GM21737 (cell line): ENCODE measurements around the gene USP6.
"Not testable (repeated sequence)": the region's sequence is repeated elsewhere in the genome, so short reads cannot be mapped to it uniquely, and the experiment has no call there.

Experiments
- ATAC-seq: cut with Tn5 transposase; IDR thresholded peaks from one replicate; pipeline ENCODE4 v1.9.1; 2021; ENCODE audit warnings: mild to moderate bottlenecking, moderate library complexity; ENCODE audit not compliant: unreplicated experiment

The USP6 gene

DNA sequence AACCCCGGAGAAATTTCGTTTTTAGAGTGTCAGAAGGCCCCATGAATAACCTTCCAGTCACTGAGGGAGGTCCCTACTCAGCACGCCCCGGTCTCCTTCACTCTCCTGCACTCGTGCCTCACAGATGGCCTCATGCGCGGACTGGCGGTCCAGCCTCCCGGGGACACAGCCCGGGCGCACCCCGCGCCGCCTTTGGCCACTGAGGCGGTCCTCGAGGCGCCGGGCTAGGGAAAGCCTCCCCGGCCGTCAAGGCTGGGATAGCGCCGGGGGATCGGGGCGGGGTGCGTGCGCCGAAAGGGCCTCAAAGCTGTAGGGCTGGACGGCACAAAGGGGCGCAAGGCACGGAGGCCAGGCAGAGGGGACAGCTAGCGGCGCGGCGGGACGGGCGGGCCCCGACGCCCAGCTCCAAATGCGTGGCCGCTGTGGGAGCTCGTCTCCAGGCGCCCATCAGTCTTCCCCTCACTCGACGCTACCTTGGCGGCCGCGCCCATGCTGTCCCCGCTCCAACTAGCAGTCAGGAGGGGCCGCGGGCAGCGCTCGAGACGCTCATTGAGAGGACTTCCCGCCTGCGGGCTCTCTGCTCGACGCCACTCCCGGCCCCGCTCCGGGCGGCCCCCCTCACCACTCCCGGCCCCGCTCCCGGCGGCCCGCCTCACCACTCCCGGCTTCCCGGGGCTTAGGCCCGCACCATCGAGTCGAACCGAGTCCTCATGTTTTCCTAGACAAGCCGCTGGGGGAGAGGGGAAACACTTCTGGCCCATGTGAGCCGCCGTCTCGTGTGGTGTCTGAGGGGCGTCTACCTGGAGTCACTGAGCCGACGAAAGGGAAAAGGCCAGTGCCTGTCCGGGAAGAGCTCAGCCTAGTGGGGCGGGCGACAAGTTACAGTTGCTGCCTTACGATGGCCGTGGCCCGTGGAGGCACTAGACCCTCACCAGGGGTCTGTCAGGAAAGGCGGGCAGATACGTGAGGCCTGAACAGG lies at the start of gene USP6:
Gene USP6 (plus strand): TSS at position 360 of the 979 bp plus-strand sequence. CDS start 14,336 bp downstream, outside the sequence.
- no peak for ATAC-seq

DNA sequence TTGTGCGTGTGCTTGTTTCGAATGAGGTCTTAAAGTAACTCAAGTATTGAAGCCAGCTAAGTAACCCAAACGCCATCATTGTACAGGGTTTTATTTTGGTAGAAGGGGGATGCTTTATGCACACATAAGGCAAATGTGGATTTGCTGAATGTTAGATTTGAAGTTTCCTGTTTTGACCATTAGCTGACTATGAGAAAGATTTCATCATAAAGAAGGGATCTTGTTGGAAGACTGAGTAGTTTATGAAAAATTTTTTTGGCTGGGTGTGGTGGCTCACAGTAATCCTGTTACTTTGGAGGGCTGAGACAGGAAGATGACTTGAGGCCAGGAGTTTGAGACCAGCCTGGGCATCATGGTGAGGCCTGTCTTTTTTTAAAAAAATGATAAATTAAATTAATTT lies 47.6 kb upstream of the USP6 start:
- no peak for ATAC-seq

DNA sequence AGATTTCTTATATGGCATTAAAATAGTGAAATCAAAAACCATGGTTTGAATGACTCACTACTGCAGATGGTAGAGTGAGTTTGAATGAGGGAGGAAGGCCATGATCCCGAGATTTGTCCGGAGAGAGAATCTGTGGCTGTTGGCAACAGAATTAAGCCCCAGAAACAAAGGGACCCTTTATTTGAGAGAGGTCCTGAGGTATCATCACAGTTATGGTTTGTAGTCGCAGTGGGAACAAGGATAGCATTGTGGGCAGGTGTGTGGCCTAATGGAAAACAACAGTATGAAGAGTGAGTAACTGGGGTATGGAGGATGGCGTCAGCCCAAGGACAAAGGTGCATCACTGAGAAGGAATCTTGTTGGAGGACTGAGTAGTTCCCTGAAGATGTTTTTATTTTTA lies 46.1 kb upstream of the USP6 start:
- ATAC-seq: no peak

DNA sequence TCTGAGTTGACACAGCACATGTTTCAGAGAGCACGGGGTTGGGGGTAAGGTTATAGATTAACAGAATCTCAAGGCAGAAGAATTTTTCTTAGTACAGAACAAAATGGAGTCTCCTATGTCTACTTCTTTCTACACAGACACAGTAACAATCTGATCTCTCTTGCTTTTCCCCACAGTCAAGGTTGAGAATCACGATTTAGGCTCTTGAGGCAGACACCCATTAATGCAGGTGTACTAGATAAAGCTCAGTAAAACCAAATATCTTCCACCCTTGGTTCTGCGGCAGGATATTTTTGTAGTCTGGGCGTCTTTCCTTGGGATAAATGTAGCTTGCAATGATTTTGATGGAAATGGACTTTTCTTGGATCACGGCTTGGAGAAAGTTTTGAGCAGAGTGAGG lies 40.4 kb upstream of the USP6 start:
- ATAC-seq: not testable (repeated sequence)

DNA sequence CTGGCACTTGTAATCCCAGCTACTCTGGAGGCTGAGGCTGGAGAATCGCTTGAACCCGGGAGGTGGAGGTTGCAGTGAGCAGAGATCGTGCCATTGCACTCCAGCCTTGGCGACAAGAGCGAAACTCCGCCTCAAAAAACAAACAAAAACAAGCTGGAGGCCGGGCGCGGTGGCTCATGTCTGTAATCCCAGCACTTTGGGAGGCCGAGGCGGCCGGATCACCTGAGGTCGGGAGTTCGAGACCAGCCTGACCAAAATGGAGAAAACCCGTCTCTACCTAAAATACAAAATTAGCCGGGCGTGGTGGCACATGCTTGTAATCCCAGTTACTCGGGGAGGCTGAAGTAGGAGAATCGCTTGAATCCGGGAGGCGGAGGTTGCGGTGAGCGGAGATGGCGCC lies 38.6 kb upstream of the USP6 start:
- ATAC-seq: not testable (repeated sequence)

DNA sequence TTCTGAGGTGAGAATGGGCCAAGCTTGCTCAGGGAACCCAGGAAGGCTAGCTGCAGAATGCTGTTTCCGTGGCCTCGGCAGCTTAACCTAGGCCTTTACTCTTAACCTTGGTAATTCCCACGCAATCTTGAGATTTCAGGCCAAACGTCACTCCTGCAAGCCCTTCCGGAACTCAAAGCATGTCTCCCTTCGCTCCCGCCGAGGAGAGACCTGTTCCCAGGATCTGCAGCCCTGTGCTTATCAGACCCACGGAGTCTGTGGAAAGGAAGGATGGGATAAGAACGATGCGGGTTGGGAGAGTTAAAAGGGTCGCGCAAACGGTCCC lies 38.1 kb upstream of the USP6 start:
- ATAC-seq: no peak

DNA sequence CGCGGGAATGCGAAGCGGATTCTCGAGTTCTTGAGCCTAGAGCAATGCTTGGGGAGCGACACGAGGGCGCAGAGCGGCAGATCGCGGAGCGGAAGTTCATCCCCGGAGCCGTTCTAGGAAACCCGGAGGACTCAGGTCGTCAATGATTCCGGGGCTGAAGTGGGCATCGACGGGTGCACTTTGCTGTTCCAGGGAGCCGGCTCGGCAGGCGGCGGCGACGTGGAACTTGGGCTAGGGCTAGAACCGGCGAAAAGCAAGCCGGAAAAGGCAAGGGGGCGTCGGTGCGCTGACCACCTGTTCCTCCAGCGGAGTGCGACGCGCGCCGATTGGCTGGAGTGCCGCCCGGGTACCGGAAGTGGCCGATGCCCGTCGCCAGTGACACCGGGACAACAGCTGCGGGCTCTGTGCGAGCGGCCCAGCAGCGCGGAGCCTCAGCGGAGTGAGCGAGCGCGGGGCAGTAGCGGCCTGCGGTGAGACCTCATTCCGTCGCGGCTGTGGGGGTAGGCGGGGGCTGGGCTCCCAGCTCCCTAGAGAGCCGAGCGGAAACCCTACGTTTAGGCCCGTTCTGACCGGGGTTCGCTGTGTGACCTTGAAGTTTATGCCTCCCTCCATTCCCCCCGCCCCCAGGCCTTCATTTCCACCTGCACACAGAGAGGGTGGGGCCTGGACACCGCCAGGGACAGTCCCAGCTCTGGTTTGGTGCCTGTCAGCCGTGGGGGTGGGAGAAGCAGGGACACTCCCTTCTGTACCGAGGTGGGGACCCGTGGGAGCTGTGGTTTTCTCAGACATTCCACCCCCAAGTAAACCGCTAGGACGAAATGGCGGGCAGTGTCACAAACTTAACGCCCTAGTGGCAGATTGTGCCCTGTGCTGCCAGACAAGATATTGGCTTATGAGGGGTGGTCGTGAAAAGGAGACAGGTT lies 37.5 kb upstream of the USP6 start, which contains the start of gene ZFP3:
Gene ZFP3 (plus strand): TSS at position 362 of the 923 bp plus-strand sequence. CDS start 13,038 bp downstream, outside the sequence.
- peak; percentile 78 for ATAC-seq

DNA sequence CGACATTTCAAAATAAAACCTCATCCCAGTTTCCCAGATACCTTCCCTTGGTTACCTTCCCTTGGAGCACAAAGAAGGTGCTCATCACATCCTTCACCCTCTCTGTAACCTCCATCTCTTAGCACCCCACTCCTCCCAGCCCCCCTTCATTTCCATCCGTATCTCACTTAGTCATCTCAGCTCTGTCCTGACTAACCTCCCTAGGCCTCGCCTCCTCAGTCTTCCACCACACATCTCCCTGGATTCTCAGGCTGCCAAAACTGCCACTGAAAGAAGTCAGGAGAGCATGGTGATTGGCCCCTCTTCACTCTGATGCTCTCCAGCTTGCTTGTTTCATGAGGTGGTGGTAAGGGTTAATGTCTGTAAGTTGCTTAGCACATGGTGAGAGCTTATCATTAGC lies 35.2 kb upstream of the USP6 start:
- ATAC-seq: no peak

DNA sequence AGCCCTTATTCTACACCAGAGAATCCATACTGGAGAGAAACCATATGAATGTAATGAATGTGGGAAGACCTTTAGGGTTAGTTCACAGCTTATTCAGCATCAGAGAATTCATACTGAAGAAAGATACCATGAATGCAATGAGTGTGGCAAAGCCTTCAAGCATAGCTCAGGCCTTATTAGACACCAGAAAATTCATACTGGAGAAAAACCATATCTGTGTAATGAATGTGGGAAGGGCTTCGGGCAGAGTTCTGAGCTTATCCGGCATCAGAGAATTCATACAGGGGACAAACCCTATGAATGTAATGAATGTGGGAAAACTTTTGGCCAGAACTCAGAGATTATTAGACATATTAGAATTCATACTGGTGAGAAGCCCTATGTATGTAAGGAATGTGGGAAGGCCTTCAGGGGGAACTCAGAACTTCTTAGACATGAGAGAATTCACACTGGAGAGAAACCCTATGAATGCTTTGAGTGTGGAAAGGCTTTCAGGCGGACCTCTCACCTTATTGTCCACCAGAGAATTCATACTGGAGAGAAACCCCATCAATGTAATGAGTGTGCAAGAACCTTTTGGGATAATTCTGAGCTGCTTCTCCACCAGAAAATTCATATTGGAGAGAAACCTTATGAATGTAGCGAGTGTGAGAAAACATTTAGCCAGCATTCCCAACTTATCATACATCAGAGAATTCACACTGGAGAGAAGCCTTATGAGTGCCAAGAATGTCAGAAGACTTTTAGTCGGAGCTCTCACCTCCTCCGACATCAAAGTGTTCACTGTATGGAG lies 23.4 kb upstream of the USP6 start:
- ATAC-seq: no peak

DNA sequence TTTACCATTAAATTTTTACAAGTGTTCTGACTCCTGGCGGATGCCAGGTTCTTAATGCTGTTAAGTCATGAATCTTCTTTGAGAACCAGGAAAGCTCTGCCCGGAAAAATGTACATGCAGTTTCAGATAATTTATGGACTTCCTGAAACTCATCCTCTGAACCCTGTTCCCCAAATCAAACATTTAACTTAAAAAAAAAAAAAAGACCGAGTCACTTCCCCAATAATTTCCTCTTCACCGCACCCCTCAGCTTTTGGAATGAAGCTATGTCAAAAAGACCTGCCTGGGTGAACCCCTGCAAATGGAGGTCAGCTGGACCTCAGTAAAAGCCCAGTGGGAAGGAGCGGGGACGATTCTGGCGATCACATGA lies 19.1 kb upstream of the USP6 start:
- no peak for ATAC-seq

DNA sequence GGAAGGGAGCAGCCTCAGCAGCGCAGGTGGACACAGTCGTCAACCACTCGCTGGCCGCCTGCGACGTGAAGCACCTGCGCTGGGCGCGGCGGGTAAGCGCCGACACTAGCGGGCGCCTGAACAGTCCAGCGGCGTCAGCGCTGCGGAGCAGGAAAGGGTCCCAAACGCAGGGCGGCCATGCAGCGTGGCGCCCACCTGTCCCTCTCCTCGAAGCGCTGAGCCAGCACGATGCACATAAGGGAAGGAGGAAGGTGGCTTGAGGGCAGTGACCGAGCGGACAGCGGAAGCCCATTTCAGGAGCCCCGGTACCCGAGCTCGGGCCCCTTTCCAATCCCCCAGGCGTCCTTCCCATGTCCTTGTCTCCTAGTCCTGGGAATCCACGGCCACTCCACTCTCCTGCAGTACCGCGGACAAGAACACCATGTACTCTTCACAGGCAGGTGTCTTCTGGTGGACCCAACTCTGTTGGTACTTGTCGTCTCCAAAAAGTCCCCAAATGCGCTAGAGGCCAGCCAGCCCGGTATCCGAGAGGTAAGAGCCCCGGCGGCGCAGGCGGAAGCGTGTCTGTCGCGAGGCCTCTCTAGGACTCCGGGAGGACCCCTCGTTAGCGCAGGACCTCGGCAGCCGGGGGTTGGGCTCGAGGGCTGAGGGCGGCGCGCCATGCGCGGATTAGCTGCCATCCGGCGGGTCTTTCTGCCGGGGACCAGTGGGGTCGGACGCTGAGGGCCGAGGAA lies 18.6 kb upstream of the USP6 start:
- ATAC-seq: no peak

DNA sequence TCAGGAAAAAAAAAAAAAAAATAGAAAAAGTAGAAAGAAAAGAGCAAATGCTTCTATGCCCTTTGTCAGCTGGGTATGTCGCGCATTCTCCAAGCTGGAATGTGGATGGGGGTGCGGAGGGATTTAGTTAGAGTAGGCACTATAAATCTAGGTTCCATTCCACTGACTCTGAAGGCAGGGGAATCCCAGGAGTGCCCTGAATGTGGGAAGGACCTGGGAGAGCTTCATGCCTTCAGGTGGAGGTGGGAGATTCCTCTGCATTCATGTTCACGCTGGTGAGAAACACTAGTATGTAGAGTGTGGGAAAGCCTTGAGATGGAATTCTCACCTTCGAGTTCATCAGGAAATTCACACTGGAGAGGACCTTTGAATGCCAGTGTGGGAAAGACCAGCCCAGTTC lies 16.6 kb upstream of the USP6 start:
- ATAC-seq: no peak

DNA sequence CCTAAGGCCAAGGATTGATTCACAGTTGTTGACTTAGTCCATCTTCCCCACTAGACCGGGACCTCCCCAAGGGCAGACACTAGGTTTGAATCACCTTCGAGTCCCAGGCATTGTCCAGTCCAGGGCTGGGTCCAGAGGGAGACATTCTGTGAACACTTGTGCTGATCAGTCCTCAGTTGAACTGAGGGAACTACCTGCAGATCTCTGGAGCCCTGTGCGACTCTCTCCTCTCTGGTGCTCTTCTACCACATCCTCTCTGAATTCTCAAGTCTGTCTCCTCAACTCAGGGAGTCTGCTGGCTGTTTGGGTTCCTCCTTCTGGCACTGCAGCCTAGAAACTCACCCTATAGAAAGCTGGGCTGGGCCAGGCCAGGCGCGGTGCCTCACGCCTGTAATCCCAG lies 15.0 kb upstream of the USP6 start:
- ATAC-seq: no peak

DNA sequence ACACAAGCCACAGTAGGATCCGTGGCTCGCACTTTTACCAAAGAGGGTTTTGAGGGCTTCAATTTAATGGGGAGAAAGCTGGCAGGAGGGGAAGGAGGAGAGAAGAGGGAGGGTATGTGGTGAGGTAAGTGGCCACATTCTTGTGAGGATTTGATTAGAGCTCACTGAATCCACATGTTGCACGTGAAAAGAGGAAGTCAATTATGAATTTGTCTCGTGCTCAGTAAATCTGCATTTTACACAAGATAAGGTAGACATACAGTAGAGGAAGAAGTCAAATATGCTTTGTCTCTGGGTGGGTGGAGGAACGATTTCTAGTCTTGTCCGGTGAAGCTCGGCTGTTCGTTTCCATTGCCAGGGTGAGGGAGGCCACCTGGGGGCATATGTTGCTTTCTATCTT lies 5.0 kb upstream of the USP6 start:
- ATAC-seq: no peak

DNA sequence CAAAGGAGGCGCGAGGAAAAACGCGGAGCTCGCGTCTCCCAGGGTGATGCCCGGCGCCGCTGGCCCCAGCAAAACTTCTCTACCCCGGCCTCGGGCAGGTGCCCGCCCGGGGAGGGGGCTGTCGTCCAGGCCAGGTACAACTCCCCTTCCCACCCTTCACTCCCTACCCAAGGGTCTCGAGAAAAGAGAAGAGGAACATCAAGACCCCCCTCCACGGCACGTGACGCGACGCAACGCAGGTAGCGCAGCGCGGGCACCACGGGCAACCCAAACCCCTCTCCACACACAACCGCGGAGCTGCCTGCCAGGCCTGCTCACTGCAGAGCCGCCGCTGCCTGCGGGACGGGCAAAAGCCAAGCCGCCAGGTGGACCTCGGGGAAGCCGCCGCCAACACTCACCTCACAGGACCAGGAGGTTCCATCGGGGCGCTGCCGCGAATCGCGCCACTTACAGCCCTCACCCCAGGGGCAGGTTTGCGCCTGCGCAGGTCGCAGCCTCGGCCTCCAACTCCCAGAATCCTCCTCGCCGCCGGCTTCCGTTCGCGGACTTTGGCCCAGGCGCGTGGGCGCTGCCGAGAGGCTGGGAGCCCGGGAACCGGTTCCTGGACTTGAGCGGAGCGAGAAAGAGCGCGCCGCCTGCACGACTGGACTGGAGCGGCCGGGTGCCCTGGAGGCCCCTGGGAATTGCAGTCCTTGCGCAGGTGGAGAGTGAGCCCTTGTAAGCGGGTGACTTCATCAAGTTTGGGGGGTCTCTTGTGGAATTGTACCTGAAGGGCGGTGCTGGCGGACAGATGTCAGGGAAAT lies 4.2 kb upstream of the USP6 start, which contains the start of gene ZNF232:
Gene ZNF232 (minus strand): TSS at position 477 of the 803 bp plus-strand sequence. CDS start 56 bp downstream, at position 421.
- peak; percentile 88 for ATAC-seq

DNA sequence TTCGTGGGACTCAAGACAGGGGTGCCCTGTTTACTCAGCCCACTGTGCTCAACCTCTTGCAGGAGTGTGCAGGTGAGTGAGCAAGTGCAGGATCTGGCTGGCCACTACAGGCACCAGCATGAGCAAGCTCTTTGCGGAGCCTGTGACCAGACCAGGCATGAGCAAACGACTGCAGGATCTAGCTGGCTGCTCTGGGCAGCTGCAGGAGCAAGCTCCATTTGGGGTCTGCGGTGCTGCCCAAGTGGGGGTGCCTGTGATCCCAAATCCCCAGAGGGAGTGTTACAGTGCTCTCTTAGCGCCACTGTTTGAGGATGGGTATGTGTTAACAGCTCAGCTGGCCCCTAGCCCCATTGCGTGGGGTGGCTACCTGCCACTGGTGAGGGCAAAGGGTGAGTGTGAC lies 2.4 kb downstream of the USP6 start:
- no peak for ATAC-seq

DNA sequence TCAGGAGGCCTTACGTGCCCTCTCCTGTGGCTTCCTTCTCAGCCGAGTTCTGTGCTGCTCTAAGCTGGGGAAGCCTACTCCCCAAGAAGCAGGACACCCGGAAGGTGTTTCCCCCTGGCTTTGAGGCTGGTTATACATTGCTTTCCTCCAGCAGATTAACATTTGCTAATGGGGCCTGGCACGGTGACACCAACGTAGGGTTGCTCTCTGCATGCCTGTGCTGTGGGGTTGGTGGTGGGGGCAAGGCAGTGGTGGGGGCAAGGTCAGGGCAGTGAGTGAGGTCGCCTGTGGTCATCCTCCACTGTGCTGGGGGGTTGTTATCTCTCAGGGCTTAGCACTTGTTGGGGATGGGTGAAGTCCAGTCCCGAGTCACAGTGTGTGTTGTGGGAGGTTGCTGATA lies 4.2 kb downstream of the USP6 start:
- no peak for ATAC-seq

DNA sequence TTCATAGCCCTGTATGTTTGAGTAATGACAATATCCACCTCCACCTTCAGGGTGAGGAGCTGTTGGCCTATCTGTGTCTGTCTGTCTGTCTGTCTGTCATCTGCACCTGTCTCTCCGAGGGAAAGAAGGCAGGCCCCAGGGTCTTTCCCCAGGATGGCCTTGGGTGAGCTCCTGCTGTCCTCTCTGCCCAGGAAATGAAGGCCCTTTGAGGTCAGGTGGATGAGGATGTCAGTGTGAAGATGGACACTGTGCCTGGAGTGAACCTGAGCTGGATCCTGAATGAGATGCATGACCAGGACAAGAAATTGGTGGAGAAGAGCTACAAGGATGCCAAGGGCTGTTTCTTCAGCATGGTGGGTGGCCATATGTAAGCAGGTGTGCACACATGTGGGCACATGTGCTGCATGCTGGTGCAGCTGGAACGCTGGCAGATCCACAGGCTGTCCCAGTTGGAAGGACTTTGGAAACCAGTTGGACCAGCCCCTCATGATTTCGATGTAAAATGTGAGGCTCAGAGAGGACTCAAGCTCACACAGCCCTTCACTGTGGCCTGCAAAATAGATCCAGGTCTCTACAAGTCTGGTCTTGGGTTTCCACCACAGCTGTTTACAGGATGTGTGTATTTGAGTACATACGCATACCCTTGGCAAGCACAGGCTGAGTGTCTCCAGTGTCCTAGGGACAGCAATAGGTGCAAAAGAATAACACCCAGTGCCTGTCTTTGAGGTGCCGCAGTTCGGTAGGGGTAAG lies 4.8 kb downstream of the USP6 start:
- ATAC-seq: not testable (repeated sequence)
